Loucy (cell line): ENCODE results near the gene C12orf75.

Source experiments
- H2AFZ ChIP-seq: fragments of 200-600 bp; sonication (generic); 2 replicates; pipeline ENCODE4 v1.6.0; 2016; ENCODE audit warnings: antibody characterized with exemption, mild to moderate bottlenecking, low read length, moderate library complexity
- H3F3A ChIP-seq: fragments of 200-600 bp; 2 replicates; pipeline ENCODE4 v1.6.0; 2016; ENCODE audit warnings: antibody characterized with exemption, low read depth, mild to moderate bottlenecking
- H3K27me3 ChIP-seq: fragments of 200-600 bp; sonication (generic); 2 replicates; pipeline ENCODE4 v1.6.1; 2014; ENCODE audit warnings: low read length, mild to moderate bottlenecking; ENCODE audit not compliant: insufficient read depth, poor library complexity, severe bottlenecking
- H3K36me3 ChIP-seq: fragments of 200-600 bp; sonication (generic); 2 replicates; pipeline ENCODE4 v1.6.1; 2016; ENCODE audit warnings: low read length; ENCODE audit not compliant: insufficient read depth
- H3K4me1 ChIP-seq: fragments of 200-600 bp; sonication (generic); 2 replicates; pipeline ENCODE4 v1.5.1; 2014; ENCODE audit warnings: low read length, mild to moderate bottlenecking; ENCODE audit not compliant: insufficient read depth, poor library complexity, severe bottlenecking
- H3K4me2 ChIP-seq: fragments of 200-600 bp; sonication (generic); 2 replicates; pipeline ENCODE4 v1.6.0; 2014; ENCODE audit warnings: antibody characterized with exemption, low read length, low read depth, mild to moderate bottlenecking; ENCODE audit not compliant: poor library complexity, severe bottlenecking
- H3K4me3 ChIP-seq: fragments of 200-600 bp; sonication (generic); 2 replicates; pipeline ENCODE4 v1.5.1; 2014; ENCODE audit warnings: low read length, mild to moderate bottlenecking, mixed read lengths; ENCODE audit not compliant: poor library complexity, severe bottlenecking
- H3K79me2 ChIP-seq: fragments of 200-600 bp; sonication (generic); 2 replicates; pipeline ENCODE4 v1.6.1; 2014; ENCODE audit warnings: low read length; ENCODE audit not compliant: insufficient read depth
- H3K9ac ChIP-seq: fragments of 200-600 bp; sonication (generic); 2 replicates; pipeline ENCODE4 v1.6.0; 2014; ENCODE audit warnings: mild to moderate bottlenecking, low read depth, low read length, moderate library complexity; ENCODE audit not compliant: poor library complexity, severe bottlenecking
- H3K9me2 ChIP-seq: fragments of 200-600 bp; sonication (generic); replicated peaks from 2 replicates; pipeline ENCODE4 v1.6.1; 2016; ENCODE audit warnings: low read depth, low read length, mixed read lengths
- H3K9me3 ChIP-seq: fragments of 200-600 bp; sonication (generic); 2 replicates; pipeline ENCODE4 v1.6.1; 2014; ENCODE audit warnings: mild to moderate bottlenecking, antibody characterized with exemption, low read length, low read depth; ENCODE audit not compliant: insufficient read depth
- H4K20me1 ChIP-seq: fragments of 200-600 bp; sonication (generic); 2 replicates; pipeline ENCODE4 v1.6.0; 2014; ENCODE audit warnings: antibody characterized with exemption, low read length, mild to moderate bottlenecking; ENCODE audit not compliant: insufficient read depth, poor library complexity, severe bottlenecking
- CTCF ChIP-seq: fragments of 200-600 bp; sonication (generic); conservative IDR thresholded peaks from 2 replicates; pipeline ENCODE4 v1.5.1; 2014; ENCODE audit warnings: mild to moderate bottlenecking, antibody characterized with exemption, low read length
- EZH2phosphoT487 ChIP-seq: fragments of 200-600 bp; IDR thresholded peaks from 2 replicates; pipeline ENCODE4 v1.6.1; 2018; ENCODE audit warnings: antibody characterized with exemption, mild to moderate bottlenecking, moderate library complexity, borderline replicate concordance

The C12orf75 gene

GRCh38 chr12:105315130-105315529 is 15.4 kb upstream of the C12orf75 start:
- no peak overlapping the region for H3K9ac ChIP-seq
- H4K20me1 ChIP-seq: no peaks in the 10 kb centered on the region
- no peaks in the 10 kb centered on the region for H3K9me2 ChIP-seq
- no peaks in the 10 kb centered on the region for H3K36me3 ChIP-seq
- peak overlapping the region; percentile 5 for H3K4me2 ChIP-seq
- no peak overlapping the region for H2AFZ ChIP-seq
- H3K9me3 ChIP-seq: no peaks in the 10 kb centered on the region
- H3K4me1 ChIP-seq: peaks cover 13% of the 10 kb centered on the region
- H3F3A ChIP-seq: no peaks in the 10 kb centered on the region
- TF ChIP-seq EZH2phosphoT487: no peak
- TF ChIP-seq CTCF: no peak
- H3K79me2 ChIP-seq: no peaks in the 10 kb centered on the region
- H3K4me3 ChIP-seq: no peak overlapping the region
- no peaks in the 10 kb centered on the region for H3K27me3 ChIP-seq

DNA sequence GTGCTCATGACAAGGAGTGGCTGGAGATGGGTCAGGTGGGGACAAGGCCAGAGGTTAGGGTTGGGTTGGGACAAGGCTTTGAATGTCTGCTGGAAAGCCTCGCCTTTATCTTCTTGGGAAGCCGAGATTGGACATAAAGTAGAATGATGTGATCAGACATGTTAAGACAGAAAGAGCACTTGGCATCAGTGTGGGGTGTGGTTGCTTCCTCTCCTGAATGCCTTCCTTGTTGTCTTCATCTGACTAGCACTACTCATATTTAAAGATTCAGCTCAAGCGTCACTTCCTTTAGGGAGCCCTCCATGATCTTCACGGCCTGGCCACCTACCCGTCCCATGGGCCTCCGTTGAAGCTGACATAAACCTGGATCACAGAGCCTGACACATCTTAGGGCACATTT is 14.8 kb upstream of the C12orf75 start:
- Histone ChIP-seq H3K4me2 (peak overlapping the region; percentile 5), H3K4me1 (peaks cover 13% of the 10 kb centered on the region), H2AFZ (no peak overlapping the region), H4K20me1 (no peaks in the 10 kb centered on the region), H3K27me3 (no peaks in the 10 kb centered on the region), H3K9me3 (no peaks in the 10 kb centered on the region), H3K9me2 (no peaks in the 10 kb centered on the region), H3K4me3 (no peak overlapping the region), H3F3A (no peaks in the 10 kb centered on the region), H3K79me2 (no peaks in the 10 kb centered on the region), H3K9ac (no peak overlapping the region), H3K36me3 (no peaks in the 10 kb centered on the region)
- TF ChIP-seq EZH2phosphoT487 (no peak), CTCF (no peak)

GRCh38 chr12:105316931-105317852 is 13.3 kb upstream of the C12orf75 start:
- TF ChIP-seq EZH2phosphoT487 (no peak), CTCF (no peak)
- Histone ChIP-seq H3K36me3 (no peaks in the 10 kb centered on the region), H3K4me2 (no peak overlapping the region), H3K79me2 (no peaks in the 10 kb centered on the region), H3K4me1 (peaks cover 26% of the 10 kb centered on the region), H3K4me3 (no peak overlapping the region), H3K9me3 (no peaks in the 10 kb centered on the region), H3F3A (no peaks in the 10 kb centered on the region), H3K9ac (no peak overlapping the region), H3K9me2 (no peaks in the 10 kb centered on the region), H3K27me3 (no peaks in the 10 kb centered on the region), H2AFZ (no peak overlapping the region), H4K20me1 (no peaks in the 10 kb centered on the region)
